ENCODE data around the gene ABI3.

ABI3 gene

GRCh38 chr17:49224997-49225337 lies 14.5 kb downstream of the ABI3 start:
- DNase-seq (ENCODE audit: low read depth): no peak
- no peak overlapping the region for H3K4me3 ChIP-seq (ENCODE audit: control insufficient read depth, low read depth, low read length)
- TF ChIP-seq CTCF (conservative IDR thresholded peaks at IDR 0.05; ENCODE audit: control insufficient read depth, insufficient read depth, low read depth, low read length): no peak

GRCh38 chr17:49225554-49226236 lies 15.2 kb downstream of the ABI3 start:
- DNase-seq (ENCODE audit: low read depth): no peak
- TF ChIP-seq CTCF (conservative IDR thresholded peaks at IDR 0.05; ENCODE audit: control insufficient read depth, insufficient read depth, low read depth, low read length): no peak
- no peak overlapping the region for H3K4me3 ChIP-seq (ENCODE audit: control insufficient read depth, low read depth, low read length)

- DNase-seq (ENCODE audit: low read depth): no peak
- no peak for TF ChIP-seq CTCF (conservative IDR thresholded peaks at IDR 0.05; ENCODE audit: control insufficient read depth, insufficient read depth, low read depth, low read length)
- no peak overlapping the region for H3K4me3 ChIP-seq (ENCODE audit: control insufficient read depth, low read depth, low read length)
Measured at GRCh38 chr17:49226771-49227435, 16.4 kb downstream of the ABI3 start.

GRCh38 chr17:49227436-49228261 lies 17.1 kb downstream of the ABI3 start:
- no peak overlapping the region for H3K4me3 ChIP-seq (ENCODE audit: control insufficient read depth, low read depth, low read length)
- peak; percentile 88 for TF ChIP-seq CTCF (conservative IDR thresholded peaks at IDR 0.05; ENCODE audit: control insufficient read depth, insufficient read depth, low read depth, low read length)

GRCh38 chr17:49229076-49229804 lies 18.7 kb downstream of the ABI3 start:
- no peak overlapping the region for H3K4me3 ChIP-seq (ENCODE audit: control insufficient read depth, low read depth, low read length)
- DNase-seq (ENCODE audit: low read depth): no peak
- TF ChIP-seq CTCF (conservative IDR thresholded peaks at IDR 0.05; ENCODE audit: control insufficient read depth, insufficient read depth, low read depth, low read length): no peak

More at GRCh38 chr17:49227436-49228261, 17.1 kb downstream of the ABI3 start:
- peak; percentile 64 for DNase-seq (ENCODE audit: low read depth)

Measured in fibroblast of mammary gland (primary cell).